ENCODE data around the gene USF2. TPM values are rescaled to one million over a fixed set of nuclear protein-coding genes. Genes with fewer than 3 reads are reported as not detected.

USF2 gene
- total RNA-seq, 3 donors from 2014 or later = 72.7 to 117 (median 77.3) TPM

GRCh38 chr19:35293808-35294207 is 25.0 kb downstream of the USF2 start:
- H3K36me3 ChIP-seq = no peaks in the 10 kb centered on the region
- no peak for TF ChIP-seq CTCF (IDR thresholded peaks at IDR 0.05)
- no peak for TF ChIP-seq POLR2A (IDR thresholded peaks at IDR 0.05)
- TF ChIP-seq POLR2AphosphoS5 (IDR thresholded peaks at IDR 0.05) = no peak
- no peaks in the 10 kb centered on the region for H3K4me1 ChIP-seq
- H3K27me3 ChIP-seq = peaks cover 0 to 11% of the 10 kb centered on the region in 2 donors
- no peak overlapping the region for H3K4me3 ChIP-seq
- H3K9me3 ChIP-seq = no peaks in the 10 kb centered on the region
- no peak for DNase-seq (ENCODE audit: low spot score in 2 of 2)
- intact Hi-C loops (cut with DNase I; ENCODE audit: low total_unique reads) = no loop called here
- H3K27ac ChIP-seq = no peak overlapping the region

GRCh38 chr19:35294328-35294727 is 25.6 kb downstream of the USF2 start:
- no peak overlapping the region for H3K27ac ChIP-seq

GRCh38 chr19:35294859-35295791 is 26.4 kb downstream of the USF2 start:
- Histone ChIP-seq H3K4me3 (no peak overlapping the region), H3K4me1 (no peaks in the 10 kb centered on the region), H3K9me3 (no peaks in the 10 kb centered on the region), H3K27ac (no peak overlapping the region), H3K36me3 (no peaks in the 10 kb centered on the region), H3K27me3 (peaks cover 0 to 11% of the 10 kb centered on the region in 2 donors)
- TF ChIP-seq POLR2AphosphoS5 (IDR thresholded peaks at IDR 0.05) (no peak), POLR2A (IDR thresholded peaks at IDR 0.05) (no peak), CTCF (IDR thresholded peaks at IDR 0.05) (no peak)
- DNase-seq (ENCODE audit: low spot score in 2 of 2) = no peak
- intact Hi-C loops (cut with DNase I; ENCODE audit: low total_unique reads) = no loop called here

More at GRCh38 chr19:35294328-35294727, 25.6 kb downstream of the USF2 start:
- H3K9me3 ChIP-seq = no peaks in the 10 kb centered on the region
- intact Hi-C loops (cut with DNase I; ENCODE audit: low total_unique reads) = no loop called here
- no peaks in the 10 kb centered on the region for H3K4me1 ChIP-seq
- DNase-seq (ENCODE audit: low spot score in 2 of 2) = no peak
- H3K36me3 ChIP-seq = no peaks in the 10 kb centered on the region
- TF ChIP-seq POLR2AphosphoS5 (IDR thresholded peaks at IDR 0.05) = no peak
- TF ChIP-seq CTCF (IDR thresholded peaks at IDR 0.05) = no peak
- TF ChIP-seq POLR2A (IDR thresholded peaks at IDR 0.05) = no peak
- peaks cover 0 to 11% of the 10 kb centered on the region in 2 donors for H3K27me3 ChIP-seq
- no peak overlapping the region for H3K4me3 ChIP-seq

GRCh38 chr19:35295792-35296462 is 27.2 kb downstream of the USF2 start:
- intact Hi-C loops (cut with DNase I; ENCODE audit: low total_unique reads) = no loop called here
- Histone ChIP-seq H3K27me3 (peaks cover 0 to 11% of the 10 kb centered on the region in 2 donors), H3K36me3 (no peaks in the 10 kb centered on the region), H3K4me1 (no peaks in the 10 kb centered on the region), H3K27ac (no peak overlapping the region), H3K9me3 (no peaks in the 10 kb centered on the region), H3K4me3 (no peak overlapping the region)
- TF ChIP-seq POLR2A (IDR thresholded peaks at IDR 0.05) (no peak), CTCF (IDR thresholded peaks at IDR 0.05) (no peak), POLR2AphosphoS5 (IDR thresholded peaks at IDR 0.05) (no peak)
- DNase-seq (ENCODE audit: low spot score in 2 of 2) = no peak
